OCI-LY3 (cell line): ENCODE results near the gene GRAP2.

Experiments
- EZH2phosphoT487 ChIP-seq: fragments of 200-600 bp; shearing (Covaris generic); IDR thresholded peaks from 2 replicates; pipeline ENCODE4 v1.6.1; 2018; ENCODE audit warnings: antibody characterized with exemption, mixed run types, low read depth
- TF ChIP-seq, protein P1 (sequence below): fragments of 200-600, 300-600 bp; sonication (generic); IDR thresholded peaks from 2 replicates; pipeline ENCODE4 v1.5.1; 2014; ENCODE audit warnings: antibody characterized with exemption, low read length, low read depth

DNA sequence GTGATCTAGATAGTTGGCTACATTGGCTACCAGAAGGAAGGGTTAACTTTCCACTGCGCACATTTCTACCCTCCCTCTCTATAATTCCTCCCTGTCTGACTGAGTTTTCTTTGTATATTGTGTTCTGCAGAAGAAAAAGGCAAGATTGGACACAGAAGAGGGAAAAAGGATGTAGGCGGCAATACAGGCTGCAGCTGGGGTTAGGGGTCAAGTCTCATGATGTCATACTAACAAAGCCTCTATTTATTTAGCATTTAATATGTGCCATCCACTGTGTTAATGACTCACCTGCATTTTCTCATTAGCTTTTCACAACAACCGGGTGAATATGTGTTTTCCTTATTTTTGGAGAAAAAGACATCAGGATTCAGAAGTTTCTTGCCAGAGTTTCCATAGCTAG is 95.8 kb downstream of the GRAP2 start:
- TF ChIP-seq, protein P1, sequence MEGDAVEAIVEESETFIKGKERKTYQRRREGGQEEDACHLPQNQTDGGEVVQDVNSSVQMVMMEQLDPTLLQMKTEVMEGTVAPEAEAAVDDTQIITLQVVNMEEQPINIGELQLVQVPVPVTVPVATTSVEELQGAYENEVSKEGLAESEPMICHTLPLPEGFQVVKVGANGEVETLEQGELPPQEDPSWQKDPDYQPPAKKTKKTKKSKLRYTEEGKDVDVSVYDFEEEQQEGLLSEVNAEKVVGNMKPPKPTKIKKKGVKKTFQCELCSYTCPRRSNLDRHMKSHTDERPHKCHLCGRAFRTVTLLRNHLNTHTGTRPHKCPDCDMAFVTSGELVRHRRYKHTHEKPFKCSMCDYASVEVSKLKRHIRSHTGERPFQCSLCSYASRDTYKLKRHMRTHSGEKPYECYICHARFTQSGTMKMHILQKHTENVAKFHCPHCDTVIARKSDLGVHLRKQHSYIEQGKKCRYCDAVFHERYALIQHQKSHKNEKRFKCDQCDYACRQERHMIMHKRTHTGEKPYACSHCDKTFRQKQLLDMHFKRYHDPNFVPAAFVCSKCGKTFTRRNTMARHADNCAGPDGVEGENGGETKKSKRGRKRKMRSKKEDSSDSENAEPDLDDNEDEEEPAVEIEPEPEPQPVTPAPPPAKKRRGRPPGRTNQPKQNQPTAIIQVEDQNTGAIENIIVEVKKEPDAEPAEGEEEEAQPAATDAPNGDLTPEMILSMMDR = no peak
- no peak for TF ChIP-seq EZH2phosphoT487
